Activated naive CD4-positive, alpha-beta T cell treated with anti-CD3 and anti-CD28 coated beads for 36 hours (primary cell): Measurements from ENCODE around the gene PDLIM3. TPM values are rescaled to one million over a fixed set of nuclear protein-coding genes. Genes with fewer than 3 reads are reported as not detected.
"Not testable (repeated sequence)": the region's sequence is repeated elsewhere in the genome, so short reads cannot be mapped to it uniquely, and the experiment has no call there.

Source experiments
- CTCF ChIA-PET: fragments of 350-600 bp; sonication (Branson Sonifier 250); formaldehyde crosslinking; loops from one replicate; lab custom pipeline; 2021; ENCODE audit warnings: antibody characterized with exemption; lab: Charles Lee
- DNase-seq: peaks from one replicate; pipeline ENCODE4 v3.0.0-alpha.2; 2020
- H3K27ac Mint-ChIP-seq: one replicate; pipeline ENCODE4 v1.8.0; 2021; ENCODE audit warnings: mild to moderate bottlenecking, mixed read lengths
- H3K27me3 Mint-ChIP-seq: one replicate; pipeline ENCODE4 v1.8.0; 2021; ENCODE audit warnings: low read depth, mixed read lengths
- H3K36me3 Mint-ChIP-seq: one replicate; pipeline ENCODE4 v1.8.0; 2021; ENCODE audit warnings: low read depth, mixed read lengths
- H3K4me1 Mint-ChIP-seq: one replicate; pipeline ENCODE4 v1.8.0; 2021; ENCODE audit warnings: low read depth, mixed read lengths
- H3K4me3 Mint-ChIP-seq: one replicate; pipeline ENCODE4 v1.8.0; 2021; ENCODE audit warnings: mild to moderate bottlenecking, moderate library complexity, mixed read lengths
- H3K9me3 Mint-ChIP-seq: one replicate; pipeline ENCODE4 v1.8.0; 2021; ENCODE audit warnings: mixed read lengths
- intact Hi-C: fragments of 100-400 bp; cut with micrococcal nuclease; formaldehyde crosslinking; loops from one replicate; pipeline ENCODE4 v1.15.1; 2023
- total RNA-seq, 2 experiments: library from RNA; stranded (reverse); gene quantifications; one replicate each; pipeline ENCODE4 v1.2.3, GENCODE V29; 2021

Gene PDLIM3
- total RNA-seq, 2 experiments from 2014 or later, result 0.25 TPM; not detected in 1

DNA sequence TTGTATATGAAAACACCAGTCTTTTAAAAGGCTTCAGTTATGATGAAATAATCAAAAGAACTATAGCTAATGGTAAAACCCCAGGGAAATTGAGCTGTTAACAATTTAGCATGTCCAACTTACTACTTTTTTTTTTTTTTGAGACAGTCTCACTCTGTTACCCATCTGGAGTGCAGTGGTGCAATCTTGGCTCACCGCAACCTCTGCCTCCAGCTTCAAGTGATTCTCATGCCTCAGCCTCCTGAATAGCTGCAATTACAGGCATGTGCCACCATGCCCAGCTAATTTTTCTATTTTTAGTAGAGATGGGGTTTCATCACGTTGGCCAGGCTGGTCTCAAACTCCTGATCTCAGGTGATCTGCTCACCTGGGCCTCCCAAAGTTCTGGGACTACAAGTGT lies 24.1 kb downstream of the PDLIM3 start:
- H3K4me1 Mint-ChIP-seq, result peaks cover 14% of the 10 kb centered on the region
- H3K4me3 Mint-ChIP-seq, intact Hi-C loops, H3K36me3 Mint-ChIP-seq, DNase-seq, H3K27ac Mint-ChIP-seq, H3K9me3 Mint-ChIP-seq: not testable (repeated sequence)
- H3K27me3 Mint-ChIP-seq, result peaks cover 39% of the 10 kb centered on the region
- CTCF ChIA-PET, result interaction anchor here (0.6 kb wide), 1 partner anchor 526 kb away, joined by 3 read pairs; no protein-coding TSS in a partner anchor

DNA sequence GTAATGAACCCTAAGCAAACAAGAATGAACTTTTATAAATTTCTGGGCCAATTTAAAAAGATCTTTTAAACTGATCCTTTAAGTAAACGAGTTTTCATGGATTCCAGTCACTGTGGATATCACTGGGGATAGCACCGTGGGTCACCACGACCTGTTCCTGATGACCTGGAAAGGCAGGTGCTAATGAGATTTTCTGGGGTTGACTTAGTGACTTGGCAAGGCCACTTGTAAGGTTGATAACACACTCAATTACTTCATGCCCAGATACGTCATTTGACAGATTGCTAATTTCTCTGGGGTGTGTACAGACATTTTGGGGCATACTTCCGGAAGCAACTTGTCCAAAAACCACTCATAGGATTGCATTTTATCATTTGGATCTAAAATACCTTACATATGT lies 24.5 kb downstream of the PDLIM3 start:
- H3K4me1 Mint-ChIP-seq, result peaks cover 14% of the 10 kb centered on the region

DNA sequence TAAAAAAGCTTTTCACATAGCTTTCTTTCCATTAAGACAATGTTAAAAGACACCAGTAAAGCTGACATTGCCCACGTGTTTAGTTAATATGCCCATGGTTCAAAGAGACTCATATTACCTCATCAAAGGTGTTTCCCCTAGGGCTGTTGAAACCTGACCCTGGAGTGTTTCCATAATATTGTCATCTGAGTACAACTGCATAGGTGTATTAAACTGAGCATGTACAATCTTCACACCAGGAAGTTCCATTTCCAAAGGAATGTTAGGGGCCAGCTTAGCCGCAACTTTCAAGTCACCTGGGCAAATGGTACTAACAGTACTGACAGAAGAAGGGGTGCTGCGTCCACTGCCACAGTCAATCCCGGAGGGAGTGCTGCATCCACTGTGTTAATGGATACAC lies 27.1 kb downstream of the PDLIM3 start:
- DNase-seq, result no peak
- Mint-ChIP-seq H3K36me3 (no peaks in the 10 kb centered on the region), H3K4me1 (peaks cover 5% of the 10 kb centered on the region), H3K27me3 (peaks cover 30% of the 10 kb centered on the region), H3K9me3 (no peaks in the 10 kb centered on the region), H3K4me3 (no peak overlapping the region), H3K27ac (no peak overlapping the region)
- CTCF ChIA-PET, result no interaction called here
- intact Hi-C loops, result no loop called here

More for the DNA sequence above, 24.5 kb downstream of the PDLIM3 start:
- H3K27ac Mint-ChIP-seq, result no peak overlapping the region
- CTCF ChIA-PET, result interaction anchor here (0.6 kb wide), 1 partner anchor 526 kb away, joined by 3 read pairs; no protein-coding TSS in a partner anchor
- H3K4me3 Mint-ChIP-seq, result no peak overlapping the region
- no peaks in the 10 kb centered on the region for H3K9me3 Mint-ChIP-seq
- intact Hi-C loops, result no loop called here
- H3K36me3 Mint-ChIP-seq, result no peaks in the 10 kb centered on the region
- peaks cover 43% of the 10 kb centered on the region for H3K27me3 Mint-ChIP-seq
- DNase-seq, result no peak

DNA sequence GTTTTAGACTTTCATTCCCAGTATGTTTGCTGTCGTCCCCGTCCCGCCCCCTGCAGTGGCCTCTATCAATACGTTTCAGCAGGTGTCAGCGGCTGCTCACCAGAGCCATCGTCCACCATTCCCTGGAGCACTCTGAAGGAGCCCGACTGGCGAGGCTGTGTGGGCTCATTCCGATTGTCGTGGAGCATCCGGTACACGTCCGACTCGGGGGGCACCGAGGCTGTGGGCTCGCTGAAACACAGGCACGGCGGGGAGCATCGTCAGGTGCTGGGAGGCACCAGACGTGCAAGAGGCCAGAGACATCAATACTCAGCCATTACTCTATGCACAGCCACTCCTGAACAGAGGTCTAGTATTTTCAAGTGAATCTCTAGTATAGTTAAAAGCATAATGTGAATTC lies 28.9 kb downstream of the PDLIM3 start:
- H3K27me3 Mint-ChIP-seq, result peaks cover 24% of the 10 kb centered on the region

DNA sequence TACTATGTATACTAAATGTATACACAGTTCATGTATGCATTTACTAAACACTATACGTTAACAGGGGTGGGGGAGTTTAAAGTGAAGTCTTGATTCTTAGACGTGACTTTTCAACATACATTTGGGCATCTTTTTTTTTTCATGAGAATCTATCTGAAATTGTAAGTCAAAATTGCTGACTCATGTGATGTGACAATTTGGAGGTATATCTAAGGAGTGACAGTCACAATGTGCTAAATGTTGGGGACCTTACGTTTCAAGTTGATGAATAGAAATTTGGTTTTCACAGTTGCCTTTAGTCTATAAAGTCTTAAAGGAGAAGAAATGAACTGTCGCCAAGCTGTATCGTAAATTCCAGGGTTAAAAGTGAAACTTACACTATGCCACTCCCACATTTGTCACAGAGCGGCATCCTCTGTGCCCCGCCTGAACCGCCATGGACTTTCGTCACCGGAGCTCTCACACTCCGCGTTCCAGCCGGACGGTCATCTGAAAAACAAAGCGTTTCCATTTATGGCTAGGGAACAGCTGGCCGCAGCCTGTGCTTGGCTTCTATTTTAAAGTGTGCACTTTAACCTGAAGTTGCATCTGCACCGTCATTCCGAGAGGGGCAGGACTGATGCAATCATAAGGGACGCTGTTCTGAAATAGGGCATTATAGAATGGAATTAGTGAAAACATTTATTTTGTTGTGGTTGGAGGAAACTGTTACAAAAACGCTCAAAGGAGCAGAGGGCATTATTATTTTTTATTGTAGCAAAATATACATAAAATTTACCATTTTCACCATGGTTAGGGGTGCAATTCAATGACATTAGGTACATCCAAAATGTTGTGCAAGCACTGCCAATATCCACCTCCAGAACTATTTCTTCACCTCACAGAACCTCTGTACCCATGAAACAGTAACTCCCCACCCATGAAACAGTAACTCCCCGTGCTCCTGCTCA lies 30.9 kb downstream of the PDLIM3 start:
- intact Hi-C loops, result no loop called here

More for the DNA sequence above, 28.9 kb downstream of the PDLIM3 start:
- Mint-ChIP-seq H3K9me3 (no peaks in the 10 kb centered on the region), H3K36me3 (no peaks in the 10 kb centered on the region), H3K27ac (no peak overlapping the region), H3K4me3 (no peak overlapping the region), H3K4me1 (no peaks in the 10 kb centered on the region)
- no peak for DNase-seq
- CTCF ChIA-PET, result no interaction called here
- intact Hi-C loops, result no loop called here

DNA sequence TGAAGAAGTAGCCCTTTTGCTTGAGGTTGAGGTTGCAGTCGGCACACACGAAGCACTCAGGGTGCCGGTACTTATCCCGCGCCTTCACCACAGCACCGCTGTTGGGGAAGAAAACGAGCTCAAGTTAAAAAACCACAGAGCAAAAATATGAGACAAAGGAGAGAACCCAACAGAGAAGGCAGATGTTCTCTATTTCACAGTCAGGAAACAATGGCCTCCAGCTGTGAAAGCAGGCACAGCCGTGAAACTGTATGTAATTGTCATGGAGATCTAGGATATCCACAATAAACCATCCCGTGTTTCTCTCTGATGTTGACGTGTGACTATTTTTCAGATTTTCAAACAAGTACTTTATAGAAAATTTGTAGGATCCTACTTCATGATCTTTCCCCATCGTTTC lies 32.9 kb downstream of the PDLIM3 start:
- intact Hi-C loops, result no loop called here
- Mint-ChIP-seq H3K9me3 (no peaks in the 10 kb centered on the region), H3K36me3 (peaks cover 2% of the 10 kb centered on the region), H3K27ac (no peak overlapping the region), H3K4me1 (no peaks in the 10 kb centered on the region), H3K4me3 (no peak overlapping the region), H3K27me3 (peaks cover 20% of the 10 kb centered on the region)
- no peak for DNase-seq
- CTCF ChIA-PET, result interaction anchor here (0.6 kb wide), 1 partner anchor 29 kb away, joined by 3 read pairs; no protein-coding TSS in a partner anchor

More for the DNA sequence above, 30.9 kb downstream of the PDLIM3 start:
- no peak overlapping the region for H3K4me3 Mint-ChIP-seq
- CTCF ChIA-PET, result no interaction called here
- DNase-seq, result no peak
- H3K4me1 Mint-ChIP-seq, result no peaks in the 10 kb centered on the region
- peaks cover 2% of the 10 kb centered on the region for H3K36me3 Mint-ChIP-seq
- H3K9me3 Mint-ChIP-seq, result no peaks in the 10 kb centered on the region
- no peak overlapping the region for H3K27ac Mint-ChIP-seq
- peaks cover 22% of the 10 kb centered on the region for H3K27me3 Mint-ChIP-seq

DNA sequence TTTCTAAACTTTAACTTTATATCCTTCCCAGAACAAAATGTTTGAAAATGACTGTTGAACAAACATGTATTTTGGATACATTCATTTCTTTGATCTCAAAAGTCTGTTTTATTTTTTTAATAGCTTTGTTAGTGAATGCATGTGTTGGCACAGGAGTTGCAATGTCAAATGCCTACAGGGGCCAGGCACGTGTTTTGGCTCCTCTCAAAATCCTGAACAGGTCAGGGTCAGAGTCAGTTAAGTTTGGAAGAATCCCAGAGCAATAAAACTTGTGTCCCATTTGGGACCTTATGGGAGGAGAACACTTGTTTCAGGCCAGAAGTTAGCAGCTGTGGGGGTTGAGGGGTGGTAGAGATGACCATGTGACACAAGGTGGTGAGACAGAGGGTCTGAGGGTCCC lies 34.7 kb downstream of the PDLIM3 start:
- intact Hi-C loops, result no loop called here
- H3K9me3 Mint-ChIP-seq, result no peaks in the 10 kb centered on the region
- no peak overlapping the region for H3K27ac Mint-ChIP-seq
- no peaks in the 10 kb centered on the region for H3K4me1 Mint-ChIP-seq
- peaks cover 2% of the 10 kb centered on the region for H3K36me3 Mint-ChIP-seq
- peaks cover 15% of the 10 kb centered on the region for H3K27me3 Mint-ChIP-seq
- DNase-seq, result no peak
- H3K4me3 Mint-ChIP-seq, result no peak overlapping the region
- CTCF ChIA-PET, result no interaction called here

DNA sequence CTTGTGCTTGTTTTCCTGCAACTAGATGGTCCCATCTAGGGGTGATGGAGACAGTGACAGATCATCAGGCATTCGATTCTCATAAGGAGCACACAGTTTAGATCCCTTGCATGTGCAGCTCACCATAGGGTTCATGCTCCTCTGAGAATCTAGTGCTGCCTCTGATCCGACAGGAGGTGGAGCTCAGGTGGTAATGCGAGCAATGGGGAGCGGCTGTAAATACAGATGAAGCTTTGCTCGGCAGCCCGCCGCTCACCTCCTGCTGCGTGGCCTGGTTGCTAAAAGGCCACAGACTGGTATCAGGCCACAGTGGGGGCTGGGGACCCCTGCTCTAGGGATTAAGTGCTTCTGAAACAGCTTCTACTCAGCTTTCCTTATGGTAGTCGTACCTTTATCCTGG lies 35.3 kb downstream of the PDLIM3 start:
- CTCF ChIA-PET, result no interaction called here
- no peak overlapping the region for H3K4me3 Mint-ChIP-seq
- DNase-seq, result no peak
- H3K4me1 Mint-ChIP-seq, result no peaks in the 10 kb centered on the region
- peaks cover 2% of the 10 kb centered on the region for H3K36me3 Mint-ChIP-seq
- H3K9me3 Mint-ChIP-seq, result no peaks in the 10 kb centered on the region
- intact Hi-C loops, result no loop called here
- H3K27me3 Mint-ChIP-seq, result peaks cover 13% of the 10 kb centered on the region
- H3K27ac Mint-ChIP-seq, result no peak overlapping the region

DNA sequence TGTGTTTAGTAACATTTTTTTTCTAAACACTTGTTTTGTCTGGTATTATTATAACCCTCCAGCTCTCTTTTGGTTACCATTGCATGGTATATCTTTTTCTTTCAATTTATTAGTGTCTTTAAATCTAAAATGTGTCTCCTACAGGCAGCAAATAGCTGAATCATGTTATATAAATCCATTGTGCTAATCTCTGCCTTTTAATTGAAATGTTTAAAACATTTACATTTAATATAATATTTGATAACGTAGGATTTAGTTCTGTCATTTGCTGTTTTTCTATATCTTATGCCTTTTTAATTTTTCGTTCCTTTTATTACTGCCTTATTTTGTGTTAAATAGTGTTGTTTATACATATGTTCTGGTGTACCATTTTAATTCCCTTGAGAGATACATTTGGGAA lies 46.7 kb downstream of the PDLIM3 start:
- intact Hi-C loops, result no loop called here
- DNase-seq, result no peak
- no peak overlapping the region for H3K4me3 Mint-ChIP-seq
- H3K27ac Mint-ChIP-seq, result no peak overlapping the region
- peaks cover 27% of the 10 kb centered on the region for H3K27me3 Mint-ChIP-seq
- peaks cover 1% of the 10 kb centered on the region for H3K36me3 Mint-ChIP-seq
- H3K9me3 Mint-ChIP-seq, result peaks cover 9% of the 10 kb centered on the region
- no peaks in the 10 kb centered on the region for H3K4me1 Mint-ChIP-seq
- CTCF ChIA-PET, result interaction anchor here (0.7 kb wide), 1 partner anchor 107 kb away, joined by 3 read pairs; no protein-coding TSS in a partner anchor

DNA sequence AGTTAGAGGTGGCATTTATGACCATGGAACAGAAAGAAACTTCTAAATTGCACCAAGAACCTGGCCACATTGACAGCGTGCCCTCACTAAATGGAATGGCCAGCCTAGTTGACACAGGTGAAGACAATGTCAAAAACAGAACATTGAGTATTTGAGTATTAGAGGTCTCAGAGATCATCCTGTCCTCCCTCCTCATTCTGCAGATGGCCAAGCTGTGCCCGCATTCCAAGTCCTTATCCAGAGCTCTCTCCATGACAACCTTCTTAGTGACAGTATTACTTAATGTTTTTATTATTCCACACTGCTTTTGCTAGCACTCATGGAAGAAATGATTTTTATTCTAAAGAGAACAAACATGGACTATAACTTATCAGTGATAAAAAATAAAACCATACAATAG lies 53.9 kb downstream of the PDLIM3 start:
- Mint-ChIP-seq H3K4me3 (no peak overlapping the region), H3K36me3 (no peaks in the 10 kb centered on the region), H3K27me3 (peaks cover 30% of the 10 kb centered on the region), H3K9me3 (no peaks in the 10 kb centered on the region), H3K4me1 (no peaks in the 10 kb centered on the region), H3K27ac (no peak overlapping the region)
- intact Hi-C loops, result no loop called here
- no peak for DNase-seq
- CTCF ChIA-PET, result interaction anchor here (1.1 to 2.6 kb wide), 3 partner anchors 8 to 117 kb away, joined by 3 to 7 read pairs (median 4); no protein-coding TSS in a partner anchor

DNA sequence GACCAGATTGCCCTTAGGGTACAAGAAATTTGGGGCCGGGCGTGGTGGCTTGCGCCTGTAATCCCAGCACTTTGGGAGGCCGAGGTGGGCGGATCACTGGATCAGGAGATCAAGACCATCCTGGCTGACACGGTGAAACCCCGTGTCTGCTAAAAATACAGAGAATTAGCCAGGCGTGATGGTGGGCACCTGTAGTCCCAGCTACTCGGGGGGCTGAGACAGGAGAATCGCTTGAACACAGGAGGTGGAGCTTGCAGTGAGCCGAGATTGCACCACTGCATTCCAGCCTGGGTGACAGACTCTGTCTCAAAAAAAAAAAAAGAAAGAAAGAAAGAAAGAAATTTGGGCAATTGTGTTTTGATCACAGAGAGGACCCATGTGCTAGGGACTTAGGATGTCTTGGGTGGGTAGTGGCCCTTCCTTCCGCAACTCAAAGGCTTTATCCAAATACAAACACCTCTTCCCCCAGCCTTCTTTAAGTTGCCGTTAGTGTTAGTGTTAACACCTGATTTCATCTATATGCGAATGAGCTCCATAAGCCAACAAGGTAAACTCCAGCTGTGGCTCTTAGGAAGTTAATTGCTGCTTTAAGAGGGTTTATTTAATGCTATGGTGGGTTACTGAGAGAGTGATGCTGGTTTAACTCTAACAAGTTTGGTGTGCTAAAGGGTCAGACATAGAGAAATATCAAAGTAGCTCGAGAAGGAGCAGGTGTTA lies 55.1 kb downstream of the PDLIM3 start:
- no peak for DNase-seq
- no peak overlapping the region for H3K4me3 Mint-ChIP-seq
- H3K27me3 Mint-ChIP-seq, result peaks cover 25% of the 10 kb centered on the region
- no peaks in the 10 kb centered on the region for H3K9me3 Mint-ChIP-seq
- H3K36me3 Mint-ChIP-seq, result no peaks in the 10 kb centered on the region
- CTCF ChIA-PET, result interaction anchor here (1.1 to 2.6 kb wide), 3 partner anchors 10 to 118 kb away, joined by 3 to 7 read pairs (median 4); no protein-coding TSS in a partner anchor
- intact Hi-C loops, result no loop called here
- H3K27ac Mint-ChIP-seq, result no peak overlapping the region
- H3K4me1 Mint-ChIP-seq, result no peaks in the 10 kb centered on the region

DNA sequence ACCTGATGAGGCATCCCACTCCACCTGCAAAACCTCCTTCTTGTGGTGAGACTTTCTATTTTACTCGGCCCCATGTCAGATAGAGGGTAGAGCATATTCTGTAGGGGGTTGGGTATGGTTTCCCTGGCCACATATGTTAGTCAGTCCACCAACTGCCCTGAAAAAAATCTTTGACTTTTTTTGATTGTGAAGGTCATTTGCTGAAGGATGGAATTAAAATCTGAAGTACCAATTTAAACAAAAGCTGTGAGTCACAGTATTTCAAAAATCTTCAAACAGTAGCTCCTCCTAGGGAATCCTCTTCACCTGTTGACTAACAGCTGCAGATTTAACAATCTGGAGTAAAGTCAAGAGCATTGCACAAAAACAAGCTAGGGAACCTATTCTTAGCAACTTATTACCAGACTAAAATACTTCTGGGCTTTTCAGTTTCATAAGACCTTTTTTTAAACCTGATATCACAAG lies 55.8 kb downstream of the PDLIM3 start:
- H3K9me3 Mint-ChIP-seq, result no peaks in the 10 kb centered on the region
- DNase-seq, result no peak
- peaks cover 27% of the 10 kb centered on the region for H3K27me3 Mint-ChIP-seq
- intact Hi-C loops, result no loop called here
- no peak overlapping the region for H3K27ac Mint-ChIP-seq
- CTCF ChIA-PET, result interaction anchor here (1.2 to 2.6 kb wide), 2 partner anchors 10 to 119 kb away, joined by 4 to 7 read pairs; no protein-coding TSS in a partner anchor
- H3K36me3 Mint-ChIP-seq, result no peaks in the 10 kb centered on the region
- H3K4me3 Mint-ChIP-seq, result no peak overlapping the region
- no peaks in the 10 kb centered on the region for H3K4me1 Mint-ChIP-seq
